ENCODE measurements around the gene EBLN1.

GRCh38 chr10:22263106-22263505, 45.3 kb upstream of the EBLN1 start:
- TF ChIP-seq CTCF (IDR thresholded peaks at IDR 0.05; ENCODE audit: low read depth, low read length, missing input control) (no peak), YY1 (IDR thresholded peaks at IDR 0.05) (no peak), JUND (IDR thresholded peaks at IDR 0.05) (no peak), MAX (IDR thresholded peaks at IDR 0.05) (no peak), ZBTB33 (IDR thresholded peaks at IDR 0.05) (no peak), EGR1 (IDR thresholded peaks at IDR 0.05; ENCODE audit: low read depth in 2 of 2) (no peak), RAD21 (IDR thresholded peaks at IDR 0.05) (no peak), REST (IDR thresholded peaks at IDR 0.05) (no peak), GABPA (IDR thresholded peaks at IDR 0.05 in 1 of 2, conservative IDR thresholded peaks at IDR 0.05 in 1 of 2) (no peak), RXRA (IDR thresholded peaks at IDR 0.05) (no peak), TAF1 (conservative IDR thresholded peaks at IDR 0.05) (no peak), ATF3 (IDR thresholded peaks at IDR 0.05) (no peak)
